Small intestine (tissue), 7 donors: ENCODE measurements around the gene CSPG4. TPM values are rescaled to one million over a fixed set of nuclear protein-coding genes. Genes with fewer than 3 reads are reported as not detected.
A peak's percentile ranks its signal among the peaks of the same experiment; 100 is the strongest.
"Not testable (repeated sequence)": the region's sequence is repeated elsewhere in the genome, so short reads cannot be mapped to it uniquely, and the experiment has no call there.

Experiments
- DNase-seq, 2 donors: peaks; one replicate each; pipeline versions ENCODE4 v3.0.0 to v3.0.0-alpha.2; 2013
- FAIRE-seq: peaks from 2 replicates; lab custom pipeline; 2012; peaks lifted over from hg19 to GRCh38; lab: Jason Lieb, UNC
- H3K27ac ChIP-seq, 3 donors: one replicate each; pipeline ENCODE4 v1.5.1; 2013; ENCODE audit warnings: low read length in 2 of 3, mild to moderate bottlenecking in 2 of 3, control low read depth in 1 of 3, inconsistent platforms in 1 of 3, low read depth in 1 of 3, moderate library complexity in 1 of 3
- H3K27me3 ChIP-seq, 3 donors: one replicate each; pipeline ENCODE4 v1.6.1; 2013; ENCODE audit warnings: low read length in 3 of 3, inconsistent platforms in 1 of 3; ENCODE audit not compliant: control insufficient read depth in 3 of 3, insufficient read depth in 3 of 3
- H3K36me3 ChIP-seq, 3 donors: one replicate each; pipeline ENCODE4 v1.6.1; 2013; ENCODE audit warnings: low read length in 3 of 3, inconsistent platforms in 1 of 3, low read depth in 1 of 3, mild to moderate bottlenecking in 1 of 3, moderate library complexity in 1 of 3; ENCODE audit not compliant: control insufficient read depth in 3 of 3, insufficient read depth in 2 of 3
- H3K4me1 ChIP-seq, 3 donors: one replicate each; pipeline ENCODE4 v1.6.1; 2013; ENCODE audit warnings: low read length in 2 of 3, inconsistent platforms in 1 of 3, low read depth in 1 of 3, mild to moderate bottlenecking in 1 of 3, moderate library complexity in 1 of 3; ENCODE audit not compliant: control insufficient read depth in 3 of 3, insufficient read depth in 2 of 3
- H3K4me3 ChIP-seq, 3 donors: one replicate each; pipeline ENCODE4 v1.5.1; 2013; ENCODE audit warnings: low read length in 3 of 3, control low read depth in 1 of 3, inconsistent platforms in 1 of 3, low read depth in 1 of 3, mild to moderate bottlenecking in 1 of 3, moderate library complexity in 1 of 3
- H3K9me3 ChIP-seq, 2 donors: one replicate each; pipeline ENCODE4 v1.6.1; 2013; ENCODE audit warnings: low read depth in 1 of 2, low read length in 1 of 2; ENCODE audit not compliant: control insufficient read depth in 2 of 2, insufficient read depth in 1 of 2
- WGBS, 3 donors: extraction: QIAGEN DNeasy Blood & Tissue Kit; methylation state at CpG; one replicate each; pipeline ENCODE4 v1.1.7; 2013; 5-methylcytosine and 5-hydroxymethylcytosine counted together
- polyA plus RNA-seq, 4 donors: library from polyadenylated mRNA; stranded (reverse) in 3 of 4; unstranded in 1 of 4; fragments of 200-250 nt in 3 of 4; fragments of 120-200 nt in 1 of 4; gene quantifications; one replicate each; pipeline versions ENCODE4 v1.2.1 to v1.2.3, GENCODE V29; 2013
- donor health status: healthy with polysubstance abuse.
- donor health status: control.
- donor health status: control.
- donor health status: Bipolar disorder and iron deficiency.
- donor health status: healthy.

CSPG4 gene
- polyA plus RNA-seq, 4 donors, result 0.22 to 7.2 (median 2.5) TPM

DNA sequence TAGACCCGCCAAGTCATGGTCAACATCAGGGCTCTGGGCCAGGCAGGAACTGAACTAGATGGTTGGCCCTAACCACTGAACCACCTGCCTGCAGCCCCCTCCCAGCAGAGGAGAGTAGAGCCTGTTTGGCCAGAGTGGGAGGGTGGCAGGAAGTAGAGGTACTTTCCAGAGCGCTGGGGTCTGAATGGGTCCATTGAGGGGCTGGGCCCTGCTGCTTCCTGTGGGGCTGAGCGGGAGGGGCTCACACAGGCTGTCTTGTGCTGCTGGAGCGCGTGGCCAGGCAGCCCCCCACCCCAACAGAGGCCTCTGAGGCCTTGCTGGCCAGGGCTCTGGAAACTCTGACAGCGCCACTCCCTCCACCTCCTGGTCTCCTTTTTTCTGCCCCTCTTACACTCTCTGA lies 17.4 kb downstream of the CSPG4 start:
- Histone ChIP-seq H3K9me3 (no peaks in the 10 kb centered on the region), H3K4me3 (no peak overlapping the region), H3K27me3 (no peaks in the 10 kb centered on the region), H3K27ac (peak overlapping the region in 1 of 3 donors; percentile 56), H3K4me1 (peaks cover 0 to 21% (median 0%) of the 10 kb centered on the region in 3 donors), H3K36me3 (peaks cover 0 to 2% (median 0%) of the 10 kb centered on the region in 3 donors)
- 52 to 71% (median 65%) methylated on average over 6 of the region's 6 CpGs for WGBS, 3 donors
- FAIRE-seq, result no peak
- no peak for DNase-seq

DNA sequence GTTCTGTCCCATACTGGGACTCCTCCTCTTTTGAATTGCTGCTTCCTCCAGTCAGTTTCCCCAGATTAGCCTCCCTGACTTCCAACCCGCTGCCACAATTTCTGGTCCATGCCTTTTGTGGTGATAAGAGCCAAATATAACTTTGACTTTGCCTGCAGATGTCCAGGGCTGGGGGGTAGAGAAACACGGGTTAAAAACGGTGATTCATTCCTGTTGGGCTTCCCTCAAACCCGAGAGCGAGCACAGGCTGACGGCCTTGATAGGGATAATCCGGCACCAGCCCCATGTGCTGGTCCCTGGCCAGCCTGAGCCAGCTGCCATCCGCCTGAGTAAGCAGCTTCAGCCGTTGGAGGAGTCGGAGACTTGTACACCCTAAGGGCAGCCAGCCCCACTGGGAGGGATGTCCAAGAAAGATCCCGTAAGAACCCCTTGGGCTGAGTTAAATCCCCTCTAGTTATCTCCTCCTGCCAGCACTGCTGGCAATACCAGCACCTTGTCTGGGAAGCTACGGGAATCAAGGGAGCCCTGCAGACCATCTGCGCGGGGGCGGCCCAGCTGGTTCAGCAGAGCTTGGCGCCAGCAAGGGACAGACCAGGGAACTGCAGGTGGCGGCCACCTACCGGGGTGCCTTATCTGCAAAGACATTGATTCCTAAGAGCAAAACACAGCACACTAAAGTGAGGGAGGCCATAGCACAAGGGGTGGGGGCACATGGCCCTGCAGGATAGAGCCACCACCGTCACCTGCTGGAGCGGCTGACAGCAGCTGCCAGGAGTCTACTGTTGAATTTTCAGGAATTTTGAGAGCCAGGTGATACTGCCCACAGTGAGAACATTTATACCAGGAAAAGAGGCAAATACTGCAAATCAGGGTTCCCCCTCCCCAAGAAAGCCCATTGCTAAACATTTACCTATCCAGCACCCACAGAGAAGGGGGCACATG lies 18.1 kb downstream of the CSPG4 start:
- H3K36me3 ChIP-seq, result peaks cover 0 to 2% (median 0%) of the 10 kb centered on the region in 3 donors
- H3K4me3 ChIP-seq, result no peak overlapping the region
- FAIRE-seq (no peak), DNase-seq (peak; percentile 39 to 74)
- no peaks in the 10 kb centered on the region for H3K27me3 ChIP-seq
- H3K4me1 ChIP-seq, result peaks cover 0 to 16% (median 0%) of the 10 kb centered on the region in 3 donors
- H3K27ac ChIP-seq, result peak overlapping the region in 2 of 3 donors; percentile 33 to 59
- 8 to 25% (median 21%) methylated on average over 20 of the region's 20 CpGs for WGBS, 3 donors
- no peaks in the 10 kb centered on the region for H3K9me3 ChIP-seq

DNA sequence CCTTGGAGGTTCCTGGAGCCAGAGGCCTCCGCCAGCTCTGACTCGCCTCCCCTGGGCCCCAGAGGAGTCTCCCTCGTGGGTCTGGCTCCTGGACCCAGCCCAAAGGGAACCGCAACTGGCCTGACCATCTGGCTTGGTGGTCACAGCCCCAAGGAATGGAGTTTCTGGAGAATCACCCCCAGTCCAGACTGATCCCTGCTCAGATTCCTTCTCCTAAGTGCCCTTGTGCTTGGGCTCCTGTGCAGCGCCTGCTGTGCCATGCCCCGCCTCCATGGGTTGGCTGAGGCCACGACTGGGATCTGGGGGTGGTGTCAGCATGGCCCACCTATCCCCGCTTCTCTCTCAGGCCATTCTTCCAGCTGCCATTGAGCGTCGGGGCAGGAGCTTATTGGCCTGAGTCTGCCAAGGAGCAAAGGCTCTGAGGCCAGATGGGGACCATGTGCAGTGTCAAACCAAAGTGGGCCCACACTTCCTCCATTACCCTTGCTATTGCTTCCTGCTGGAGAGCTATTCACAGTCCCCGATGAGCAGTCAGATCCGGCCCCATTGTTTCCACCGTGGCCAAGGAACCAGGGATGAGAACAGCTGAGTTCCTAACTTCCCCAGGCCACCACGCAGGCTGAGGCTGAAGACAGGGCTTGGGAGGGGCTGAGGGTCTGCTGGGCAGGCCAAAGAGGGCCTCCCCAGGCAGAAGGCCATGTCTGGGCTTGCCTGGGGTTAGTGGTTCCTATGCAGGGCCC lies 19.0 kb downstream of the CSPG4 start:
- H3K9me3 ChIP-seq, result no peaks in the 10 kb centered on the region

DNA sequence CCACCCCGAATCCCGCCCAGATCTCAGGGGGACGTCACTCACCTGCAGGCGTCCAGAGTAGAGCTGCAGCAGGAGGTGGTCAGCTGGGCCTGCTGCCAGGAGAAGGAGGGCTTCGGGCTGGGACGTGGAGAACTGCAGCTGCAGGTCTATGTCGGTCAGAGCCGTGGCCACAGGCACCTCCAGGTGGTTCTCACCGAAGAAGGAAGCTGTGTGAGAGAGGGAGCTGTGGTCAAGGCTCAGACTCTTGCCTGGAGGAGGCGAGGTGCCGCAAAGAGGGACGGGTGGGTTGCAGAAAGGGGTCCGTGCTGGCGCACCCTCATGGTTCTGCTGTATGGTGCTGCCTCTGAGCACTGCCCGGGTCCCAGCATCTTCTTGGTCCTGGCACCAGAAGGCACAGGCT lies 19.6 kb downstream of the CSPG4 start:
- not testable (repeated sequence) for H3K27me3 ChIP-seq, FAIRE-seq, H3K9me3 ChIP-seq, H3K36me3 ChIP-seq, H3K4me3 ChIP-seq, DNase-seq, H3K27ac ChIP-seq
- 72 to 95% (median 77%) methylated on average over 6 to 11 of the region's 15 CpGs for WGBS, 3 donors
- H3K4me1 ChIP-seq, result peaks cover 0 to 14% (median 0%) of the 10 kb centered on the region in 3 donors

More for the DNA sequence above, 19.0 kb downstream of the CSPG4 start:
- Histone ChIP-seq H3K27me3 (no peaks in the 10 kb centered on the region), H3K4me3 (no peak overlapping the region), H3K4me1 (peaks cover 0 to 14% (median 0%) of the 10 kb centered on the region in 3 donors), H3K27ac (peak overlapping the region in 2 of 3 donors; percentile 33 to 59), H3K36me3 (peaks cover 0 to 8% (median 0%) of the 10 kb centered on the region in 3 donors)
- FAIRE-seq, result no peak
- no peak for DNase-seq
- WGBS, 3 donors, result 48 to 77% (median 68%) methylated on average over 14 of the region's 14 CpGs

DNA sequence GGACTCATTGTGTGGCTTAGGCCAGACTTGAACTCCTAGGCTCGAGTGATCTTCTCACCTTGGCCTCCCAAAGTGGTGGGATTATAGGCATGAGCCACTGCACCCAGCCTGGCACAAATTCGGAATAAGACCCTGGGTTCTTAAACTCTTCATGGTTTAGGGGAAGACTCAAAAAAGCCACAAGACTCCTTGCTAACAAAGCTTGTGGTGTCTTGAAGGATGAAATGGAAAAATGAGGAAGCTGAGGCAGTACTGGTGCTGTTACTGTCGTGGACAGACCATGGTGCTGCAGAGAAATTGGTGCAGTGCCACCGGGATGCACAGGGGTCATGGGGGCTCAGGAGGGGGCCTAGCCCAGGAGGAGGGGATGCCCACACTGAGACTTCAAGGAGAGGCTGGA lies 20.3 kb downstream of the CSPG4 start:
- H3K36me3 ChIP-seq, FAIRE-seq, H3K27me3 ChIP-seq, H3K27ac ChIP-seq, DNase-seq, H3K9me3 ChIP-seq, H3K4me3 ChIP-seq: not testable (repeated sequence)
- peaks cover 0 to 14% (median 0%) of the 10 kb centered on the region in 3 donors for H3K4me1 ChIP-seq
- WGBS, 3 donors, result 70 to 81% (median 71%) methylated on average over 4 of the region's 4 CpGs

DNA sequence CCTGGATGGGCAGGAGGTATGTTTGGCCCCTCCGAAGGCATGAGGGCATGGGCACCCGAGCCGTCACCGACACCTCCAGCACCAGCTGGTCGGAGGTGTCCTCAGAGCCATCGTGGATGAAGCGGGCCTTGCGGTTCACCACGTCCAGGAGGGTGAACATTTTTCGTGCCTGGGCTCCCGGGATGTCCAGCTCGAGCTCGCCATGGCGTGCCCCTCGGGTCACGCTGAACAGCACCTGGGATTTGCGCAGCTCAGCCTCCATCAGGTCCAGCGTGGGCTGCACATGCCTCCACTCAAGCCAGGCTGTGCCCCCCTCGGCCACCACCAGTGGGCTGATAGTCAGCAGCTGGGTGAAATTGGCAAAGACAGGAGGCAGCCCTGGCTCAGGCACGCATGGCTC lies 23.2 kb downstream of the CSPG4 start:
- FAIRE-seq, H3K27ac ChIP-seq: not testable (repeated sequence)

DNA sequence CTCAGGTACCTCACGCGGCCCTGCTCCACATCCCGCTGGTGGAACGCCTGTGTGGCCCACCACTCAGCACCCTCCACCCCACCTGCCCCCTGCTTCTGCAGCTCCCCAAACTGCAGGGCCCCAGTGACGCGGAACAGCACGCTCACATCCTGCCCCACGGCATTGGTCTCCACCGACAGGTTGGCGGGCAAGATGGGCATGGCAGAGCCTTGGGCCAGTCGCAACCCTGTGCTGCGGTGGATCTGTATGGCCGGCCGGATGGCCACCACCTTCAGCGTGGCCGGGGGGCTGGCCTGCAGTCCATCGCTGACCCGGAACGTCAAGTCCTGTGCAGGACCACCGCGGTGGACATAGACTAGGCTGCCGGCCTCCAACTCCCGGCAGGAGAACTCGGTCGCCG lies 23.8 kb downstream of the CSPG4 start:
- Histone ChIP-seq H3K4me3 (no peak overlapping the region), H3K27me3 (no peaks in the 10 kb centered on the region), H3K36me3 (peaks cover 0 to 16% (median 0%) of the 10 kb centered on the region in 3 donors), H3K9me3 (no peaks in the 10 kb centered on the region), H3K27ac (no peak overlapping the region), H3K4me1 (peaks cover 0 to 4% (median 0%) of the 10 kb centered on the region in 3 donors)
- FAIRE-seq (no peak), DNase-seq (no peak)
- WGBS, 3 donors, result 93 to 95% (median 94%) methylated on average over 26 of the region's 26 CpGs

More for the DNA sequence above, 23.2 kb downstream of the CSPG4 start:
- H3K36me3 ChIP-seq, result peaks cover 0 to 11% (median 0%) of the 10 kb centered on the region in 3 donors
- H3K4me3 ChIP-seq, H3K9me3 ChIP-seq, DNase-seq, H3K27me3 ChIP-seq, H3K4me1 ChIP-seq: not testable (repeated sequence)
- WGBS, 3 donors, result 89 to 92% (median 90%) methylated on average over 20 of the region's 20 CpGs

DNA sequence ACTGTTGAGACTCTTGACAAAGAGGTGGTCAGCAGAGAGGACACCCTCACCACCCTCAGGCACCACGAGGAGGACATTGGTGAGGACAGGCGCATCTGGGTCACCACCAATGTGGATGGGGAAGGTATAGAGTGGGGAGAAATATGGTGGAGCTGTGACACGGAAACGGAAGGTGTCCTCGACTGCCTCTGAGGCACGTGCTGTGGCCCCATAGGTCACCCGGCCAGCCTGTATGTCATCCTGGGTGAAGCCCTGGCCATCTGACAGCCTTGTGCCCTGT lies 24.4 kb downstream of the CSPG4 start:
- H3K36me3 ChIP-seq, result peaks cover 0 to 18% (median 0%) of the 10 kb centered on the region in 3 donors
- 86 to 91% (median 90%) methylated on average over 7 of the region's 7 CpGs for WGBS, 3 donors
- H3K27ac ChIP-seq, result no peak overlapping the region
- H3K9me3 ChIP-seq, result no peaks in the 10 kb centered on the region
- H3K27me3 ChIP-seq, result no peaks in the 10 kb centered on the region
- H3K4me3 ChIP-seq, result no peak overlapping the region
- DNase-seq (no peak), FAIRE-seq (no peak)
- H3K4me1 ChIP-seq, result peaks cover 0 to 8% (median 0%) of the 10 kb centered on the region in 3 donors
